Neuronal stem cell (in vitro differentiated cells): ENCODE data around the gene MTUS2.
A peak's percentile ranks its signal among the peaks of the same experiment; 100 is the strongest.
"Not testable (repeated sequence)": the region's sequence is repeated elsewhere in the genome, so short reads cannot be mapped to it uniquely, and the experiment has no call there.

Experiments
- DNase-seq: peaks from one replicate; pipeline ENCODE4 v3.0.0-alpha.2; 2013; ENCODE audit warnings: low spot score
- H2AFZ ChIP-seq: one replicate; pipeline ENCODE4 v1.6.1; 2013; ENCODE audit warnings: mild to moderate bottlenecking, low read length, inconsistent platforms
- H2AK5ac ChIP-seq: 2 replicates; pipeline ENCODE4 v1.6.1; 2013; ENCODE audit warnings: low read depth, mild to moderate bottlenecking, inconsistent platforms, low read length, moderate library complexity, mixed read lengths
- H2BK120ac ChIP-seq: 2 replicates; pipeline ENCODE4 v1.6.1; 2013; ENCODE audit warnings: low read depth, mild to moderate bottlenecking, inconsistent platforms, low read length, moderate library complexity, mixed read lengths
- H2BK12ac ChIP-seq: one replicate; pipeline ENCODE4 v1.6.1; 2013; ENCODE audit warnings: low read length, inconsistent platforms
- H2BK15ac ChIP-seq: 2 replicates; pipeline ENCODE4 v1.6.1; 2013; ENCODE audit warnings: mild to moderate bottlenecking, low read length, inconsistent platforms, mixed read lengths
- H2BK5ac ChIP-seq: one replicate; pipeline ENCODE4 v1.6.1; 2013; ENCODE audit warnings: inconsistent platforms, mild to moderate bottlenecking, low read length, moderate library complexity
- H3K14ac ChIP-seq: one replicate; pipeline ENCODE4 v1.6.1; 2013; ENCODE audit warnings: low read length, inconsistent platforms
- H3K18ac ChIP-seq: 2 replicates; pipeline ENCODE4 v1.6.1; 2013; ENCODE audit warnings: low read length, inconsistent platforms
- H3K23ac ChIP-seq: 2 replicates; pipeline ENCODE4 v1.6.1; 2013; ENCODE audit warnings: low read depth, mild to moderate bottlenecking, mixed read lengths, low read length, inconsistent platforms; ENCODE audit not compliant: poor library complexity
- H3K27ac ChIP-seq: replicated peaks from 3 replicates; pipeline ENCODE4 v1.5.1; 2013; ENCODE audit warnings: low read length, inconsistent platforms
- H3K27me3 ChIP-seq, 3 experiments: 2 replicates each; pipeline ENCODE4 v1.6.1; 2013; ENCODE audit warnings: low read length in 3 of 3, mild to moderate bottlenecking in 2 of 3, inconsistent platforms in 1 of 3, low read depth in 1 of 3, mixed read lengths in 1 of 3, moderate library complexity in 1 of 3; ENCODE audit not compliant: control insufficient read depth in 3 of 3, insufficient read depth in 3 of 3
- H3K36me3 ChIP-seq, 2 donors: replicated peaks in 1 of 2; 2 replicates each; pipeline ENCODE4 v1.6.1; 2013; ENCODE audit warnings: low read length in 2 of 2; ENCODE audit not compliant: control insufficient read depth in 2 of 2, insufficient read depth in 2 of 2
- H3K4ac ChIP-seq: 2 replicates; pipeline ENCODE4 v1.6.1; 2013; ENCODE audit warnings: inconsistent platforms, mild to moderate bottlenecking, low read length, moderate library complexity
- H3K4me1 ChIP-seq, 2 donors: 1 replicate in 1 of 2; 2 replicates in 1 of 2; pipeline ENCODE4 v1.6.1; 2013; ENCODE audit warnings: low read length in 2 of 2, low read depth in 1 of 2; ENCODE audit not compliant: control insufficient read depth in 2 of 2, insufficient read depth in 1 of 2
- H3K4me2 ChIP-seq: one replicate; pipeline ENCODE4 v1.6.1; 2013; ENCODE audit warnings: mild to moderate bottlenecking, low read length, inconsistent platforms; ENCODE audit not compliant: insufficient read depth, poor library complexity, severe bottlenecking
- H3K4me3 ChIP-seq, 2 donors: 2 replicates each; pipeline ENCODE4 v1.5.1; 2013; ENCODE audit warnings: low read length in 2 of 2, mild to moderate bottlenecking in 2 of 2, inconsistent platforms in 1 of 2, moderate library complexity in 1 of 2
- H3K79me1 ChIP-seq: one replicate; pipeline ENCODE4 v1.6.1; 2013; ENCODE audit warnings: low read depth, mild to moderate bottlenecking, inconsistent platforms, low read length, moderate library complexity
- H3K9ac ChIP-seq: one replicate; pipeline ENCODE4 v1.6.1; 2013; ENCODE audit warnings: mild to moderate bottlenecking, low read depth, low read length, inconsistent platforms; ENCODE audit not compliant: poor library complexity
- H3K9me3 ChIP-seq, 2 donors: replicated peaks in 1 of 2; 2 replicates each; pipeline versions ENCODE3 to v1.6.1; 2013; ENCODE audit warnings: low read length in 2 of 2, mild to moderate bottlenecking in 2 of 2, inconsistent platforms in 1 of 2, low read depth in 1 of 2, mixed read lengths in 1 of 2, moderate library complexity in 1 of 2; ENCODE audit not compliant: control insufficient read depth in 2 of 2, insufficient read depth in 1 of 2
- H4K8ac ChIP-seq: one replicate; pipeline ENCODE4 v1.6.1; 2013; ENCODE audit warnings: low read depth, mild to moderate bottlenecking, inconsistent platforms, low read length, moderate library complexity
- H4K91ac ChIP-seq: one replicate; pipeline ENCODE4 v1.6.1; 2013; ENCODE audit warnings: low read length, low read depth, mild to moderate bottlenecking, inconsistent platforms; ENCODE audit not compliant: poor library complexity
- WGBS, 2 donors: extraction: QIAGEN DNeasy Blood & Tissue Kit; methylation state at CpG; one replicate each; pipeline ENCODE4 v1.1.7; 2013; ENCODE audit warnings: missing lambda C conversion rate in 2 of 2, mixed read lengths in 1 of 2; ENCODE audit not compliant: insufficient read length in 2 of 2, insufficient replicate concordance in 1 of 2; ENCODE audit errors: extremely low coverage in 2 of 2; 5-methylcytosine and 5-hydroxymethylcytosine counted together

The MTUS2 gene

DNA sequence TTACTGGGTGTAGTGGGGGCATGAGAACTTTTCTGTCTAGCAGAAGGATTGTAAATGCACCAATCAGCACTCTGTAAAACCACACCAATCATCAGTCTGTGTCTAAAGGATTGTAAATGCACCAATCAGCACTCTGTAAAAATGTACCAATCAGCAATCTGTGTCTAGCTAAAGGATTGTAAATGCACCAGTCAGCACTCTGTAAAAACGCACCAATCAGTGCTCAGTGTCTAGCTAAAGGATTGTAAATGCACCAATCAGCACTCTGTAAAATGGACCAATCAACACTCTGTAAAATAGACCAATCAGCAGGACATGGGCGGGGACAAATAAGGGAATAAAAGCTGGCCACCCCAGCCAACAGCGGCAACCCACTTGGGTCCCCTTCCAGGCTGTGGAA lies 170.2 kb downstream of the MTUS2 start:
- not testable (repeated sequence) for H2AK5ac ChIP-seq, H3K4ac ChIP-seq, H3K23ac ChIP-seq, H3K18ac ChIP-seq, H3K27ac ChIP-seq, H2BK12ac ChIP-seq, H2AFZ ChIP-seq, H2BK120ac ChIP-seq, H3K4me1 ChIP-seq, H2BK15ac ChIP-seq, DNase-seq, H3K9ac ChIP-seq, H3K4me3 ChIP-seq, H2BK5ac ChIP-seq, H3K14ac ChIP-seq, H4K91ac ChIP-seq, H3K79me1 ChIP-seq, H3K4me2 ChIP-seq, H3K9me3 ChIP-seq, H3K36me3 ChIP-seq, H3K27me3 ChIP-seq, H4K8ac ChIP-seq
- WGBS, 2 donors: no CpG with 5 or more reads among the region's 3 CpGs

DNA sequence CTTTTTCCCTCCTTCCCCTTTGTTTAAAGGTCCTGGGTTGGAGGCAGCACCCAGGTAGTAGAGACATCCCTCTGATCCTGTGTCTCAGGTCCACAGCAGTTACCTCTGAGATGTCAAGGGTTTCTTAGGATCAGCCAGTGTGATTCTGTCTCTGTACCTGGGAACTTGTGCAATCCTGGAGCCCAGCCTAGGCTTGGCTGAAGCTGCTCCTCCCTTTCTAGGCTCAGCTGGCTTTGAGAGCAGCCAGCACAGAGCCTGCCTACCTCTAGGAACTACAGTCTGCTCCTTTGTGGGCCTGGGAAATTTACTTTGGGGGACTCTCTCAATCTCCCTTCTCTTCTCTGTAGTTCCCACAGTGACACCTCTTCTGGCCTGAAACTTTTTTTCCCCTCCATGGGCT lies 171.6 kb downstream of the MTUS2 start:
- H3K4me3 ChIP-seq: no peak overlapping the region
- H3K27me3 ChIP-seq: no peaks in the 10 kb centered on the region
- no peak overlapping the region for H3K9ac ChIP-seq
- H3K79me1 ChIP-seq: no peaks in the 10 kb centered on the region
- no peak overlapping the region for H2BK120ac ChIP-seq
- H3K23ac ChIP-seq: no peak overlapping the region
- H2BK5ac ChIP-seq: no peak overlapping the region
- no peak overlapping the region for H3K4me2 ChIP-seq
- H3K27ac ChIP-seq: no peak overlapping the region
- H2AFZ ChIP-seq: no peak overlapping the region
- H2BK12ac ChIP-seq: no peak overlapping the region
- H4K8ac ChIP-seq: no peak overlapping the region
- no peak for DNase-seq
- no peak overlapping the region for H2AK5ac ChIP-seq
- peaks cover 0 to 2% of the 10 kb centered on the region in 2 donors for H3K9me3 ChIP-seq
- no peak overlapping the region for H2BK15ac ChIP-seq
- H3K4me1 ChIP-seq: no peaks in the 10 kb centered on the region
- no peak overlapping the region for H3K14ac ChIP-seq
- H4K91ac ChIP-seq: no peak overlapping the region
- H3K18ac ChIP-seq: peak overlapping the region; percentile 40
- no peak overlapping the region for H3K4ac ChIP-seq
- H3K36me3 ChIP-seq: no peaks in the 10 kb centered on the region

DNA sequence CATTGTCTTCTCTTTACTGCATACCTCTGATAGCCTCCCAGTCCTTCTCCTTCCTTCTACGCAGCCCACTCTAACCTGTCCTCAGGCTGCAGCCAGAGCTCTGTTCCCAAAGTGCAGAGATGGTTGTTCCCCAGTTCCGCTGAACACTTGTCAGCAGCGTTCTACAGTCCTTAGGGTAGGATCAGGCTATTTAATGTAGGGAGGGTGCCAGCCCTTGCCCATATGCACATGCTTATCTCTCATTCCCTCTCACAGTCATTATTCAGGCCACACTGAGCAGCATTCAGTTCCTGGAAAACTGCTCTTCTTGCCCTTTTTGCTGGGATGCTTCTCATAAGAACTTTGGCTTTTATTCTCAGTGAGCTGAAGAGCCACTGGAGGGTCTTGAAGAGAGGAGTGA lies 180.7 kb downstream of the MTUS2 start:
- no peak overlapping the region for H4K8ac ChIP-seq
- H3K18ac ChIP-seq: no peak overlapping the region
- H2BK15ac ChIP-seq: no peak overlapping the region
- no peak overlapping the region for H3K4ac ChIP-seq
- H2AK5ac ChIP-seq: no peak overlapping the region
- H3K9me3 ChIP-seq: no peaks in the 10 kb centered on the region
- no peaks in the 10 kb centered on the region for H3K27me3 ChIP-seq
- H3K36me3 ChIP-seq: no peaks in the 10 kb centered on the region
- H3K9ac ChIP-seq: no peak overlapping the region
- H2BK5ac ChIP-seq: no peak overlapping the region
- H3K27ac ChIP-seq: no peak overlapping the region
- H4K91ac ChIP-seq: no peak overlapping the region
- H3K4me1 ChIP-seq: no peaks in the 10 kb centered on the region
- H2BK12ac ChIP-seq: no peak overlapping the region
- no CpG with 5 or more reads among the region's 3 CpGs for WGBS, 2 donors
- no peak overlapping the region for H3K4me3 ChIP-seq
- H3K4me2 ChIP-seq: no peak overlapping the region
- no peak overlapping the region for H3K14ac ChIP-seq
- H3K23ac ChIP-seq: no peak overlapping the region
- DNase-seq: no peak
- H3K79me1 ChIP-seq: no peaks in the 10 kb centered on the region
- no peak overlapping the region for H2AFZ ChIP-seq
- H2BK120ac ChIP-seq: no peak overlapping the region

- Histone ChIP-seq H3K4me3 (no peak overlapping the region), H2AFZ (no peak overlapping the region), H4K91ac (no peak overlapping the region), H3K27ac (no peak overlapping the region), H3K4ac (no peak overlapping the region), H4K8ac (no peak overlapping the region), H2BK120ac (no peak overlapping the region), H3K79me1 (no peaks in the 10 kb centered on the region), H2BK12ac (no peak overlapping the region), H2AK5ac (no peak overlapping the region), H2BK15ac (no peak overlapping the region), H3K23ac (no peak overlapping the region), H3K27me3 (no peaks in the 10 kb centered on the region), H3K9me3 (no peaks in the 10 kb centered on the region), H3K4me2 (no peak overlapping the region), H3K18ac (no peak overlapping the region), H3K9ac (no peak overlapping the region), H3K36me3 (no peaks in the 10 kb centered on the region), H3K14ac (no peak overlapping the region), H2BK5ac (no peak overlapping the region), H3K4me1 (no peaks in the 10 kb centered on the region)
- no peak for DNase-seq
- WGBS, 2 donors: no CpG with 5 or more reads among the region's 8 CpGs
Observed at GRCh38 chr13:29005035-29005762, 185.1 kb downstream of the MTUS2 start.
